HepG2 (cell line): ENCODE data around the gene KDM4E. TPM values are rescaled to one million over a fixed set of nuclear protein-coding genes. Genes with fewer than 3 reads are reported as not detected.

Experiments used
- FOXA3 ChIP-seq: IDR thresholded peaks from 2 replicates; pipeline ENCODE4 v1.6.1; 2016; ENCODE audit warnings: missing genetic modification reagents, missing compliant biosample characterization
- FOXK2 ChIP-seq: fragments of 450-650 bp; IDR thresholded peaks from 2 replicates; pipeline ENCODE4 v1.6.1; 2016
- GZF1 ChIP-seq: sonication (generic); formaldehyde crosslinking; IDR thresholded peaks from 2 replicates; pipeline ENCODE4 v1.5.1; 2020; ENCODE audit warnings: mild to moderate bottlenecking, missing genetic modification reagents
- REPIN1 ChIP-seq: sonication (generic); formaldehyde crosslinking; IDR thresholded peaks from 2 replicates; pipeline ENCODE4 v1.8.0; 2022; ENCODE audit warnings: missing genetic modification reagents, low read depth, mild to moderate bottlenecking, borderline replicate concordance
- SMAD9 ChIP-seq: sonication (generic); formaldehyde crosslinking; IDR thresholded peaks from 2 replicates; pipeline ENCODE4 v1.5.1; 2020; ENCODE audit warnings: mild to moderate bottlenecking, missing genetic modification reagents
- TBX2 ChIP-seq: sonication (generic); formaldehyde crosslinking; IDR thresholded peaks from 2 replicates; pipeline ENCODE4 v1.5.0; 2020; ENCODE audit warnings: missing genetic modification reagents, mild to moderate bottlenecking, borderline replicate concordance
- ZNF142 ChIP-seq: sonication (generic); formaldehyde crosslinking; IDR thresholded peaks from 2 replicates; pipeline ENCODE4 v1.4.0; 2020; ENCODE audit warnings: missing genetic modification reagents
- ZNF235 ChIP-seq: sonication (generic); formaldehyde crosslinking; IDR thresholded peaks from 2 replicates; pipeline ENCODE4 v1.8.1; 2023; ENCODE audit warnings: mild to moderate bottlenecking, missing genetic modification reagents, borderline replicate concordance
- ZNF275 ChIP-seq: sonication (generic); formaldehyde crosslinking; IDR thresholded peaks from 2 replicates; pipeline ENCODE4 v1.8.0; 2022; ENCODE audit warnings: missing genetic modification reagents, mild to moderate bottlenecking, inconsistent platforms, borderline replicate concordance
- ZNF329 ChIP-seq: sonication (generic); formaldehyde crosslinking; IDR thresholded peaks from 2 replicates; pipeline ENCODE4 v1.9.0; 2021; ENCODE audit warnings: low read depth, mild to moderate bottlenecking, missing genetic modification reagents
- ZNF460 ChIP-seq: sonication (generic); formaldehyde crosslinking; IDR thresholded peaks from 2 replicates; pipeline ENCODE4 v1.5.1; 2020; ENCODE audit warnings: missing genetic modification reagents, mild to moderate bottlenecking, borderline replicate concordance
- ZNF670 ChIP-seq: sonication (generic); formaldehyde crosslinking; IDR thresholded peaks from 2 replicates; pipeline ENCODE4 v1.8.0; 2022; ENCODE audit warnings: mild to moderate bottlenecking, missing genetic modification reagents, borderline replicate concordance
- ZNF674 ChIP-seq: sonication (generic); formaldehyde crosslinking; IDR thresholded peaks from 2 replicates; pipeline ENCODE4 v1.5.0; 2020; ENCODE audit warnings: low read depth, mild to moderate bottlenecking, missing genetic modification reagents
- polyA plus RNA-seq, 8 experiments: library from polyadenylated mRNA; depleted of rRNA in 3 of 8; stranded (reverse) in 7 of 8; unstranded in 1 of 8; fragments of >200 nt; fragmentation: Illumina TruSeq in 4 of 8; extraction: Trizol in 4 of 8; gene quantifications; 2 replicates each; pipeline versions ENCODE4 v1.2.1 to v1.2.3, GENCODE V29; 2011 to 2016; ENCODE audit warnings: low read depth in 4 of 8, missing spikeins in 1 of 8, mixed read lengths in 1 of 8; ENCODE audit not compliant: insufficient read depth in 1 of 8
- total RNA-seq, 5 experiments: library from RNA; depleted of rRNA; stranded (reverse); fragments of >200 nt; fragmentation: Illumina TruSeq; extraction: Trizol; gene quantifications; 2 replicates each; pipeline ENCODE4 v1.2.3, GENCODE V29; 2016; ENCODE audit warnings: low read depth in 1 of 5
- TF ChIP-seq, protein P1 (sequence below): sonication (generic); formaldehyde crosslinking; IDR thresholded peaks from 2 replicates; pipeline ENCODE4 v1.4.0; 2020; ENCODE audit warnings: missing genetic modification reagents; ENCODE audit errors: not compliant biosample characterization
- TF ChIP-seq, protein P2 (sequence below): sonication (generic); formaldehyde crosslinking; IDR thresholded peaks from 2 replicates; pipeline ENCODE4 v1.4.0; 2020; ENCODE audit warnings: missing genetic modification reagents
- TF ChIP-seq, protein P3 (sequence below): sonication (generic); formaldehyde crosslinking; IDR thresholded peaks from 2 replicates; pipeline ENCODE4 v1.5.0; 2020; ENCODE audit warnings: missing genetic modification reagents

Gene KDM4E
- total and polyA plus RNA-seq, 2 of the 13 experiments (the other 11 are each of a cell fraction or from before 2014, with no cell fraction given): not detected

DNA sequence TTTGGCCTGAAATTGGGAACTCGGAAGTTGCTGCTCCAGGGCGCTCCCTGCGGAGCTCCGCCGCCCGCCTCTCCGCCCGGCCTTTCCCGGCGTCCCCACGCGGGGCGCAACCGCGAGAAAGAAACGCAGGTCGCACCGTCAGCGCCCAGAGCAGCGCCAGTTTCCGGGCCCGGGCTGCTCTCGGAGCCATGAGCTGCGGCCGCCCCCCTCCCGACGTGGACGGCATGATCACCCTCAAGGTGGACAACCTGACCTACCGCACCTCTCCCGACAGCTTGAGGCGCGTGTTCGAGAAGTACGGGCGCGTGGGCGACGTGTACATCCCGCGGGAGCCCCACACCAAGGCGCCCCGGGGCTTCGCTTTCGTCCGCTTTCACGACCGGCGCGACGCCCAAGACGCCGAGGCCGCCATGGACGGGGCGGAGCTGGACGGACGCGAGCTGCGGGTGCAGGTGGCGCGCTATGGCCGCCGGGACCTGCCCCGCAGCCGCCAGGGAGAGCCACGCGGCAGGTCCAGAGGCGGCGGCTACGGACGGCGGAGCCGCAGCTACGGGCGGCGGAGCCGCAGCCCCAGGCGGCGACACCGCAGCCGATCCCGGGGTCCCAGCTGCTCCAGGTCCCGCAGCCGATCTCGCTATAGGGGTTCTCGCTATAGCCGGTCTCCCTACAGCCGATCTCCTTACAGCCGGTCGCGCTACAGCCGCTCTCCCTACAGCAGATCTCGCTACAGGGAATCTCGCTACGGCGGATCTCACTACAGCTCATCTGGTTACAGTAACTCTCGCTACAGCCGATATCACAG, 42.2 kb downstream of the KDM4E start (continued):
- TF ChIP-seq, protein P1, sequence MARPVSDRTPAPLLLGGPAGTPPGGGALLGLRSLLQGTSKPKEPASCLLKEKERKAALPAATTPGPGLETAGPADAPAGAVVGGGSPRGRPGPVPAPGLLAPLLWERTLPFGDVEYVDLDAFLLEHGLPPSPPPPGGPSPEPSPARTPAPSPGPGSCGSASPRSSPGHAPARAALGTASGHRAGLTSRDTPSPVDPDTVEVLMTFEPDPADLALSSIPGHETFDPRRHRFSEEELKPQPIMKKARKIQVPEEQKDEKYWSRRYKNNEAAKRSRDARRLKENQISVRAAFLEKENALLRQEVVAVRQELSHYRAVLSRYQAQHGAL (CRISPR knock-in tag): no peak
- no peak for TF ChIP-seq SMAD9 (CRISPR knock-in tag)
- TF ChIP-seq GZF1 (CRISPR knock-in tag): no peak
- TF ChIP-seq ZNF674: no peak
- TF ChIP-seq REPIN1 (CRISPR knock-in tag): peak; percentile 42; the same call in 1 of the 2 replicates
- TF ChIP-seq ZNF670: no peak
- TF ChIP-seq TBX2 (CRISPR knock-in tag): peak; percentile 56; the same call in 1 of the 2 replicates
- no peak for TF ChIP-seq FOXA3 (CRISPR knock-in tag)
- TF ChIP-seq, protein P2, sequence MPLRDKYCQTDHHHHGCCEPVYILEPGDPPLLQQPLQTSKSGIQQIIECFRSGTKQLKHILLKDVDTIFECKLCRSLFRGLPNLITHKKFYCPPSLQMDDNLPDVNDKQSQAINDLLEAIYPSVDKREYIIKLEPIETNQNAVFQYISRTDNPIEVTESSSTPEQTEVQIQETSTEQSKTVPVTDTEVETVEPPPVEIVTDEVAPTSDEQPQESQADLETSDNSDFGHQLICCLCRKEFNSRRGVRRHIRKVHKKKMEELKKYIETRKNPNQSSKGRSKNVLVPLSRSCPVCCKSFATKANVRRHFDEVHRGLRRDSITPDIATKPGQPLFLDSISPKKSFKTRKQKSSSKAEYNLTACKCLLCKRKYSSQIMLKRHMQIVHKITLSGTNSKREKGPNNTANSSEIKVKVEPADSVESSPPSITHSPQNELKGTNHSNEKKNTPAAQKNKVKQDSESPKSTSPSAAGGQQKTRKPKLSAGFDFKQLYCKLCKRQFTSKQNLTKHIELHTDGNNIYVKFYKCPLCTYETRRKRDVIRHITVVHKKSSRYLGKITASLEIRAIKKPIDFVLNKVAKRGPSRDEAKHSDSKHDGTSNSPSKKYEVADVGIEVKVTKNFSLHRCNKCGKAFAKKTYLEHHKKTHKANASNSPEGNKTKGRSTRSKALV (CRISPR knock-in tag): peak; percentile 59; the same call in 1 of the 2 replicates
- TF ChIP-seq ZNF329 (CRISPR knock-in tag): no peak; the same call in 1 of the 2 replicates
- 0 out of 2 replicates have a peak, but pooled peaks have one; percentile 4 for TF ChIP-seq ZNF142 (CRISPR knock-in tag)
- no peak for TF ChIP-seq ZNF235 (CRISPR knock-in tag)
- no peak for TF ChIP-seq ZNF460 (CRISPR knock-in tag)
- TF ChIP-seq, protein P3, sequence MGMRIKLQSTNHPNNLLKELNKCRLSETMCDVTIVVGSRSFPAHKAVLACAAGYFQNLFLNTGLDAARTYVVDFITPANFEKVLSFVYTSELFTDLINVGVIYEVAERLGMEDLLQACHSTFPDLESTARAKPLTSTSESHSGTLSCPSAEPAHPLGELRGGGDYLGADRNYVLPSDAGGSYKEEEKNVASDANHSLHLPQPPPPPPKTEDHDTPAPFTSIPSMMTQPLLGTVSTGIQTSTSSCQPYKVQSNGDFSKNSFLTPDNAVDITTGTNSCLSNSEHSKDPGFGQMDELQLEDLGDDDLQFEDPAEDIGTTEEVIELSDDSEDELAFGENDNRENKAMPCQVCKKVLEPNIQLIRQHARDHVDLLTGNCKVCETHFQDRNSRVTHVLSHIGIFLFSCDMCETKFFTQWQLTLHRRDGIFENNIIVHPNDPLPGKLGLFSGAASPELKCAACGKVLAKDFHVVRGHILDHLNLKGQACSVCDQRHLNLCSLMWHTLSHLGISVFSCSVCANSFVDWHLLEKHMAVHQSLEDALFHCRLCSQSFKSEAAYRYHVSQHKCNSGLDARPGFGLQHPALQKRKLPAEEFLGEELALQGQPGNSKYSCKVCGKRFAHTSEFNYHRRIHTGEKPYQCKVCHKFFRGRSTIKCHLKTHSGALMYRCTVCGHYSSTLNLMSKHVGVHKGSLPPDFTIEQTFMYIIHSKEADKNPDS (CRISPR knock-in tag): no peak
- no peak for TF ChIP-seq FOXK2
- TF ChIP-seq ZNF275 (CRISPR knock-in tag): 0 out of 2 replicates have a peak, but pooled peaks have one; percentile 35
